NCI-H2227 (cell line): Measurements from ENCODE around the gene ADAM12.

Source experiments
- DNase-seq: peaks from one replicate; lab custom pipeline; 2025; ENCODE audit not compliant: unreplicated experiment; lab: John Stamatoyannopoulos, UW

ADAM12 gene

GRCh38 chr10:126037946-126038345, 350.3 kb downstream of the ADAM12 start:
- DNase-seq: no peak

DNA sequence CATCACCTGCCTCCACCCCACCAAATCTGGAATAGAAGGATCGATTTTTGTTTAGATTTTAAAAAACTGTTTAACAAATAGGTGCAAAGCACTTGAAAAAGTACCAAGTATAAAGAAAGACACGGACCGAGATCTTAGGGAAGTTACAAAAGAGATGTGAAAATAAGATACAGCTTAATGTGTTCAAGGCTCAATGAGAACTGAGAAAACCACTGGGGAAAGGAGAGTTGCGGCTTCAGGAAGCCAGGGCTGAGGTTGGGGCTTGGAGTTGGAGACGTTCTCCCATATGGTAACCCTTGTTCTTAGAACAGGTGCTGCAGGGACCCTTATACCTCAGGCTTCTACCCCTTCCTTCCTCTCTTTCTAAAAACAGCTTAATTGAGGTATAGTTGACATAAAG, 351.8 kb downstream of the ADAM12 start:
- no peak for DNase-seq

DNA sequence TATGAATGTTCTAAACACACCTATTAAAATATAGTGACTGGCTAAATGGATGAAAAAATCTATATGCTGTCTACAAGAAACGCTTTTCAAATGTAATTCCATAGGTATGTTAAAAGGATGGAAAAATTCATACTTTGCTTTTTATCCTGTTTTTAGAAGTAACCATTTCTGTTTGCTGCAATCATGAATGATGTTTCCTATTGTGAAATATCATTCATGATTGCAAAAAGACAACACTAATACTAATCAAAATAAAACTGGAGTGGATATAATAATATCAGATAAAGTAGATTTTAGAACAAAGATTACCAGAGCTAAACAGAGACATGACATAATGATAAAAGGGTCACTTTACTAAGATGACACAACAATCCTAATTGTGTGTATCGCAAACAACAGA, 353.7 kb downstream of the ADAM12 start:
- DNase-seq: no peak

DNA sequence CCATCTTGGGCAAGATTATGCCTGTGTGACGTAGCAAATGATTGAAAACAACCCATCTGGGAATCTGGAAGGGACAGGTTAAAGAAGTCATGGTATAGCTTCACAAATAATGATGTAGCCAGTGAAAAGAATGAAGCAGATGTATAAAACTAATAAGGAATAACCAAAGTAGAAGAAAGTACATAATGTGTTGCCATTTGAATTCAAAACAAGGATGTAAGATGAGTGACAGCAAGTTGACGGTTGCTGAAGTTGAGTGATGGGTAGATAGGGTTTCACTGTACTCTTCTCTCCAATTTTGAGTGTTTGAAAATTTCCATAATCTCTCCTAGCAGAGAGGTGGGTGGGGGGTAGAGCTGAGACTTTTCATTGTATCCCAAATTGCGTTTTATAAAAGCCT, 358.3 kb downstream of the ADAM12 start:
- no peak for DNase-seq

- DNase-seq: no peak
Measured at GRCh38 chr10:126027692-126028091, 360.6 kb downstream of the ADAM12 start.

DNA sequence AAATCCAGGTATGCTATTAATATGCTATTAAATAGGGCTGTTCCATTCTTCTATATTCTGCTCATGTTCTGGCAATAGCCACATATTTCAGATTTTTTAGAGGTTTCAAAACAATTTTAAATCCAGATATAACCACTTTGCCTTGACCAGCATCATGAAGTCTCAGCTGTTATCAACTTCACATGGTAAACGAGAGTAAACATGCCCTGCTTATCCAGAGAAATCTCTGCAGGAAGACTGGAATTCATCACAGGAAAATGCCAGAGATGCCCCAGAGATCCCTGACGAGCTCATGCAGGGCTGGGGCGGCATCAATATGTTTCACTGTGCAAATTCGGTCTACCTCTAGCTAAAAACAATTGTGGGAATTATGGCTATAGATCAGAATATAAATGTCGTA, 365.4 kb downstream of the ADAM12 start:
- DNase-seq: no peak

DNA sequence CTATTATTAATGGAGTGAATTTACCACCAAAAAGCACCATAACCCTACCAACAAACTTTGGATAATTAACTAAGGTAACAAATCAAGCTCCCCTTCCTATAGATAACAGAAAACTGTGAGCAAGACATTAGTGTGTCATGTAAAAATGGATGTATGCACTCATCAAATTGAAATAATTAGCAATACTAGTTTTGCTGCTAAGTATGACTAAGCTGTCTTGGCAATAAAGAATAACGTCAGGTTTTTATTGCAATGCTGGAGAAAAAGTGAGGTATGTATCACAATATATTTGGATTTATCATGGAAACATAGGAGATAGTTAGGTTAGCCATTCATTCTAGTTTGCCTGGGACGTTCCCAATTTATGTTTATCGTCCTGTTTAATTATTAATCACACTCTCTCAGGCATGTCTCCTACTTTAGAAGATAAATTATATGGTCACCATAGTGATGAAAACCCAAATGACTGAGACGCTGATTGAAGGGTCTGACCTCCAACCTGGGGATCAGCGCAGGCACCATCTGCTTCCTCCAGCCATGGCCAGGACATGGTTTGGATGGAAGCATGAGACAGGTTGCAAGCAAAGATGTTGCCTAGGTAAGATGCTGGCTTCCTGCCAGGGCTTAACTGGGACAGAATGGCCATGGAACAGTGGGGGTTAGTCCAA, 366.3 kb downstream of the ADAM12 start:
- DNase-seq: no peak

DNA sequence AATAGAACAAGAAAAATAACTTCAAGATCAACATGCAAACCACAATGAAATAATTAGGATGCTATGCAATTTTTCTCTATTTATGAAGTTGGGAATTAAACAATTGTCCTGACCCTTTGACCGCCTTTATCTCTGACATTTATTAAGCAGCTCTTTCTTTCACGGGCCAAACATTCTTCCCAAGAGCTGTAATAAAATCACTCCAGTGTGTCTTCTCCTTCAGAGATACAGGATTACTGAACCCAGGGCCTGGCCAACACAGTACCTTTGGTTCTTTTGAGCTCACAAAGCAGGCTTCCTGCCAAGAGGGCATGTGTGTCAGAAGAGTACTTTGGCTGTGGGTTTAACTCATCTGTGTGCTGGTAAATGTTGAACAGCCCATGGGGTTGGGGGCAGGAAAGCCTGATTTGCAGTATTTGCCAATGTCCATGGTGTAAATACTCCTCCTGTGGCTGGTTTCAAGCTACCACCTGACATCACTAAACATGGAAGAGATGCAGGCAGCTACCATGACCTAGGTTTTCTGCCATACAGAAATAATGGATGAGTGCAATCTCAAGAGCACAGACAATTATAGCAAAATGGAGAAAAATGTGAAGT, 370.2 kb downstream of the ADAM12 start:
- DNase-seq: no peak

DNA sequence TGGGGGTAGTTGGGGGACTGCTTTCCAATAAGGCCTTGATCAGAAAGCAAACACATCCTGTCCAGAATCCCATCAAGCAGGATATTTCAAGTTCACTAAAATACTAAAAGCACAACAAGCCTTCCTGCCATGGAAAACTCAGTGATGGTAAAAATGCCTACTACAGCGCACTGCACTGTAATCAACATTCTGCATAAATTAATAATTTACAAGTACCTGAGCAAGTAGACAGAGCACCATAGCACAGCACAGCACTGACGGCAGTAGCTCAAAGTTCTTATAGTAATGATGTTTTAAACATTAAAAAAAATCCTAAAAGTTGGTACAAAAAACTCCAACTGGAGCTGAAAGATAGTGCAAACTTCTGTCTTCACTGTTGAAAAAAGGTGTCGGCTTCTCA, 371.4 kb downstream of the ADAM12 start:
- no peak for DNase-seq

- no peak for DNase-seq
Measured at GRCh38 chr10:126016156-126016805, 372.0 kb downstream of the ADAM12 start.

- DNase-seq: no peak
Measured at GRCh38 chr10:126015413-126015812, 372.9 kb downstream of the ADAM12 start.

GRCh38 chr10:126014309-126014708, 374.0 kb downstream of the ADAM12 start:
- no peak for DNase-seq

DNA sequence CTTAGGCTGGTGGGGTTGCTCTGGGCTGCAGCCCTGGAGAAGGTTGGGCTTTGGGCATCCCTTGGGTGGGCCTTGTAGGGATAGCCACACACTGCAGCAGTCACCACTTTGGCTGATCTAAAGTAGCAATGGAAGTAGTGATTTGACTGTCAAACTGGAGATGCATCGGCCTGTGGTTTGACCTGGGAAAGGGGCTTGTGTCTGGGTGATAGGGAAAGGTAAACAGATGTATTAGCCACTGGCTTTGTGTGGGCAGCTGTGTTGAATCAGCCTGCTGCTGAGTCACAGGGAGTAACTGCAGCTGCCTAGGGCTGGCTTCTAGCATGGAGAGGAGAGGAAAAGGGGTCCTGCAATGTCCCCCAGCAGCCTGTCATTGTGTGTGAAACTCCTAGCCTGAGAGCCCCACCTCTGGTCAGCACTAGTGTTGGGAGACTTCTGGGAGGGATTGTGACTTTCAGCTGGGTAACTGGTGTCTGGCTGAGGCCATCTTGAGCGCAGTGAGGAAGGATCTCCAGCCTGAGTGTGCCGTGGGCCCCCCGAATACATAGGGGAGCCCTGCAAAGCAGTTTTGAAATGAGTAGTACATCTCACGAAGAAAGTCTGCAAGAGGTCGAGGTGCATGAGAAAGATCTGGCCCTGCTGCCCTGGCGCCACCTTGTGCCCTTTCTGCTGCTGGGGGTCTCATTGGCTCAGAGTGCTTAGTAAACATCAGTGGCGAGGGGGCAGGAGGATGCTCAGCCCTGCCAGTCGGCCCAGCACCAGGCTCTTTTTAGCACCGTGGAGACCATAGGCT, 374.6 kb downstream of the ADAM12 start:
- DNase-seq: no peak

- no peak for DNase-seq
Measured at GRCh38 chr10:126012485-126012884, 375.8 kb downstream of the ADAM12 start.

GRCh38 chr10:126011995-126012394, 376.3 kb downstream of the ADAM12 start:
- DNase-seq: no peak

DNA sequence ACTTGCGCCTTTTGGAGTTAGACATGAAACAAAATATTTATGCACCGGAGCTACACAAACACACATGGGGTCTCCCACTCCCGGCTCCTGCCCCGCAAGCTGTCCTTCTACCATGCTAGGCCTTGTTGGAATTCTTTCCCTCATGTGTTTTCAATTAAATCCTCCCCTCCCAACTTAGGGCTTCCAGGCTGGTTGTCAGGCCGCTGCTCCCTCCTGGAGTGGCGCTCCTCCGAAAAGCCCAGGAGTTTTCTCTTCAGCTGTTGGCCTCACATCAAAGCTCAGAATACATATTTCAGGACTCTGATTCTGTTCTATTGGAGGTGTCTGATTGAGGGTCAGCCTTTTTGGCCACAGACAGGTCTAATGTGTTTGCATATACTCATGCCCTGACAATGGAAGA, 378.6 kb downstream of the ADAM12 start:
- DNase-seq: no peak

DNA sequence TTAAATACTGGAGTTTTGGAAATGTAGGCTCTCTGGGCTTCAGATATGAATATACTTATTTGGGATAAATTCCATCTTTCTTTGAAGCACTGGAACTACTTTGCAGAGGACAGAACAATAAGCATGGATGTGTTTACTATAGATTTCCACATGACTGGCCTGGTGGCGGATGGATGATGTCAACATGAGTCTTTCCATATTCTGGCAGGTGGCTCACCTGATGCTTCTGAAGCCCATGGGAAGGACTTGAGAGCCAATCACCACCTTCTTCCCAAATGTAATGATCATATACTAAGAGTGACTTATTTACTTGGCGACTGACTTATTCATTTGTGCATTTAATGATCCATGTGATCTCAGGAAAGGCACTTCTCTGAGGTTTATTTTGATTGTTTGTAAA, 381.4 kb downstream of the ADAM12 start:
- DNase-seq: no peak

GRCh38 chr10:126006264-126006663, 382.0 kb downstream of the ADAM12 start:
- DNase-seq: no peak

DNA sequence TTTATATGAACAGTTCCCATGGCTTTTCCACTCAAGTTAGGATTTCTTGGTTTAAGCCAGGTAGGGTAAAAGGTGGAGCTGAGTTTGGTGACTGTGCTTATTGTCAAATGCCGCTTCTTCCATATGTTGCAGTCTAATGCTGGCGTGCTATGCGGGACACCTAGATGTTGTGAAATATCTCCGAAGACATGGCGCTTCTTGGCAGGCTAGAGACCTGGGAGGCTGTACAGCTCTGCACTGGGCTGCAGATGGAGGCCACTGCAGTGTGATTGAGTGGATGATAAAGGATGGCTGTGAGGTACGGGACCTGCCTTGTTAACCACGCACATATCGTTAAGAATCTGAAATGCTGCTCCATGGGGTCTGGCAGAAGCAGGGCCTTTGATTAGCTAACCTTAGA, 383.5 kb downstream of the ADAM12 start:
- no peak for DNase-seq

GRCh38 chr10:126001576-126001975, 386.7 kb downstream of the ADAM12 start:
- DNase-seq: no peak

DNA sequence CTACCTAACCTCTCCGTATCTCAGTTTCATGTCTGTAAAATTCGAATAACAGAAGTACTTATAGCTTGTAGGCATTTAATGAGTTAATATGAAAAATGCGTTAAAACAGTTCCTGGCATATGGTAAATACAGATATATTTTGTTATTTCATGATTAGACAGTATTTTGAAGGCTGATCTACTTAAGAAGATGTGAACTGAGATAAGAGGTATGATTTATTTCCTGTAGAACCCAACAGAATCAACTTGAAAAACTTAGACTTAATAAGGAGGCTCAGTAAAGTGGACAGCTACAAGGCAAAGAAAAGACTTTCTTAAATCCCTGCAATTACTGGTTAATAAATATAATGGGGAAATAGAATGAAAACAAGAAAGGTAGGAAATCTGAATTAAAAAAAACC, 388.6 kb downstream of the ADAM12 start:
- no peak for DNase-seq

DNA sequence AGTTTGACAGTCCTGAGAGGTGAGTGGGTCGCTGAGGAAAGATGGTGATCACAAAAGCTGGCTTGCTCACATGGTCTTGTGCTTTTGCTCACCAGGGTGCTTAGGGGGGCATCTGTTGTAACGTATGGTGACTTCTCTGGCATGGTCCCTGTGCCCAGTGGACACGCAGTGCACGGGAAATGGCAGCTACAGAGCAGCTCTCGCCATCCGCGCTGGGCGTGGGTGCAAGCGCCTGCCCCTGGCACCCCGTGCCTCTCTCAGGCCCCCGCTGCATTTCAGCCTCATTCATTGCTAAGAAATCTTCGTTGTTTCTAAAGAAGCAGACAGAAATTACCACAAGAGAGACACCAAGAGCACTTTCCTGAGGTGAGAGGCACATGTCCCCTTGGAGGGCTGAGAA, 390.7 kb downstream of the ADAM12 start:
- no peak for DNase-seq
